ENCODE data around the gene PZP.

Gene PZP

DNA sequence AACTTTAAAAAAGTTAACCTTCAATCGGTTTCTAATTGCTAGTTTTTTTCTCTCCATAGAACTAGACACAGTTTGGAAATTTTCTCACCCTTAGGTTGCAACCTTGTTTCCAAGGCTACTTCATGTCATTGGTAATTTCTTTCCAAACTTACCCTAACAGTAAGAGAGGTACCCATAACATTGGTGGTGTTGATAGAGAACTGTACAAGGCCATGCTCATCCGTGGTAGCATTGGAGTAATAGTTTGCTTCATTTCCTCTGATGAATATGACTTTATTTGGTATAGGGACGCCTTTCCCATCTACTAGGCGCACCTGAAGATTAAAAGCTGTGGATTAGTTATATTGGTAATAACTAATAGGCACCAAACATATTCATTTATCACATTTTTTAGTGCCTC lies 104.1 kb downstream of the PZP start:
- no peak for DNase-seq (ENCODE audit: low read depth)

DNA sequence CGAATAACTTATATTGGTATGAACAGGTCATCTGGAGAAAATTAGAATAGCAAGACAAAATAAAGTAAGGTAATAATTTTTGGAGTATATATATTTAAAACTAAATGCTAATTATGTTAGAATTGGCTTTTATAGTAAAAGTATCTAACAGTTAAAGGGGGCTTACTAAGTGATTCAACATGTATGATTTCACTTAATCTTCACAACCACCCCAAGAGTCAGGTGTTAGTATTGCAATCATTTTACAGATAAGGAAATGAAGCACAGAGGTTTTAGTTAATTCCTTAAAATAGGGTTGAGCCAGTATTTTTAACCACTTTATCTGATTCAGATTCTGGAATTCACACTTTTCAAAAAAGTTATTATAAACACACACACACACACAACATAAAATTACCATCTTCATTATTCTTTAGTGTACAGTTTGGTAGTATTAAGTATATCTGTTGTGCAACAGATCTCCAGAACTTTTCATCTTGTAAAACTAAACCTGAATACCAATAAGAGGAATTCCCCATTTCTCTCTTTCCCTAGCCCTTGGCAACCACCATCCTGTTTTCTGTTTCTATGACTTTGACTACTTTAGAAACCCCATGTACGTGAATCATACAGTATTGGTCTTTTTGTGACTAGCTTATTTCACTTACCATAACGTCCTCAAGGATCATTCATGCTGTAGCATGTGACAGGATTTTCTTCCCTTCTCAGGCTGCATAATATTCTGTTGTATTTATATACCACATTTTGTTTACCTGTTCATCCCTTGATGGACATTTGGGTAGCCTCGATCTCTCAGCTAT lies 104.9 kb downstream of the PZP start:
- DNase-seq (ENCODE audit: low read depth): no peak

- no peak for DNase-seq (ENCODE audit: low read depth)
Measured at GRCh38 chr12:9101018-9101687, 107.0 kb downstream of the PZP start.

DNA sequence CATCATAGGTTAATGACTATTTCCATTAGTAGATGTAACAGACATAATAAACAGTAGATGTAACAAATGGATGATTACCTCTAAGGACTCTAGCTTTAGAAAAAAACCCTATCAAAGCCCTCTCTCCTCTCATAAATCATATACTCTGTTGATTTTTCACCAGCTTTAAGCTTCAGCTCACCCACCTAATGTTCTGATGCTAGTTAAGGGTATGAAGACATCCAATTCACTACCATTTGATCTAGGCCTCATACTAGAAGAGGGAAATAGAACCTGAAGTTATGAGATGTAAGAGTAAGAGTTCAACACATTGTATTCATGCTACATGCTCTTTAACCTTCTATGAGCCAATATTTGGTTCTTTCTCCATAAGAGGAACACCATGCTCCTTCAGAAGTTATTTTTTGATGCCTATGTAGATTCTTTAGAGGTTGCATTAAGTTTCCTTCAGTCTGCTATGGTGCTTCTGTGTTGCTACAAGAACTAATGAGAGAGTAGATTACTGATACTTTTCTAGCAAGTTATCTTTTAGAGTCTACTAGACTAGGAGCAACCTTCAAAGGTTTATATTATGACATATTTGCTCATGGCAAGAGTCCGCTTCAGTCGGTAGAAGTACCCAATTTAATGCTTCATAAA lies 108.5 kb downstream of the PZP start:
- no peak for DNase-seq (ENCODE audit: low read depth)

Measured in T follicular helper cell (primary cell).